A549 (cell line): ENCODE measurements around the gene CHST15.

Experiments
- BCL3 ChIP-seq: fragments of >200 bp; sonication (Bioruptor Twin); formaldehyde crosslinking; IDR thresholded peaks from 3 replicates; pipeline ENCODE4 v1.6.1; 2016
- CTCF ChIP-seq: fragments of >200 bp; sonication (Bioruptor Twin); formaldehyde crosslinking; IDR thresholded peaks from 3 replicates; pipeline ENCODE4 v1.5.1; 2016
- ESRRA ChIP-seq: fragments of 150-350 bp; IDR thresholded peaks from 2 replicates; pipeline ENCODE4 v1.6.1; 2014; ENCODE audit warnings: mild to moderate bottlenecking, low read length, borderline replicate concordance
- PBX3 ChIP-seq: IDR thresholded peaks from 2 replicates; pipeline ENCODE4 v1.6.1; 2012
- POLR2A ChIP-seq: IDR thresholded peaks from 2 replicates; pipeline ENCODE4 v1.6.1; 2012; ENCODE audit warnings: mild to moderate bottlenecking, low read length
- RAD21 ChIP-seq, 2 experiments: fragments of >200 bp in 1 of 2; sonication (Bioruptor Twin) in 1 of 2; formaldehyde crosslinking in 1 of 2; IDR thresholded peaks in 1 of 2; conservative IDR thresholded peaks in 1 of 2; 2 replicates in 1 of 2; 3 replicates in 1 of 2; pipeline ENCODE4 v1.6.1; 2012 to 2018; ENCODE audit warnings: inconsistent platforms in 1 of 2
- TF ChIP-seq, protein P1 (sequence below): IDR thresholded peaks from 2 replicates; pipeline ENCODE4 v1.6.1; 2012

GRCh38 chr10:124069341-124070264 is 23.8 kb downstream of the CHST15 start:
- no peak for TF ChIP-seq ESRRA
- no peak for TF ChIP-seq CTCF
- TF ChIP-seq, protein P1, sequence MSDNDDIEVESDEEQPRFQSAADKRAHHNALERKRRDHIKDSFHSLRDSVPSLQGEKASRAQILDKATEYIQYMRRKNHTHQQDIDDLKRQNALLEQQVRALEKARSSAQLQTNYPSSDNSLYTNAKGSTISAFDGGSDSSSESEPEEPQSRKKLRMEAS = no peak
- no peak for TF ChIP-seq BCL3
- TF ChIP-seq PBX3 = no peak
- no peak for TF ChIP-seq POLR2A
- no peak for TF ChIP-seq RAD21 (conservative IDR thresholded peaks at IDR 0.05 in 1 of 2, IDR thresholded peaks at IDR 0.05 in 1 of 2)
